Pons (tissue), 1 donor: ENCODE results near the gene TMEM163.
"Not testable (repeated sequence)": the region's sequence is repeated elsewhere in the genome, so short reads cannot be mapped to it uniquely, and the experiment has no call there.

ENCODE experiments used
- DNase-seq: peaks from one replicate; pipeline ENCODE4 v3.0.0-alpha.2; 2016; ENCODE audit warnings: low spot score

The TMEM163 gene

GRCh38 chr2:134718817-134719814 is at the start of gene TMEM163:
Gene TMEM163 (minus strand): TSS chr2:134719000.
- no peak for DNase-seq

GRCh38 chr2:134766583-134766982 is 47.8 kb upstream of the TMEM163 start:
- no peak for DNase-seq

- no peak for DNase-seq
Measured at GRCh38 chr2:134765987-134766386, 47.2 kb upstream of the TMEM163 start.

- DNase-seq: no peak
Measured at GRCh38 chr2:134764164-134764563, 45.4 kb upstream of the TMEM163 start.

DNA sequence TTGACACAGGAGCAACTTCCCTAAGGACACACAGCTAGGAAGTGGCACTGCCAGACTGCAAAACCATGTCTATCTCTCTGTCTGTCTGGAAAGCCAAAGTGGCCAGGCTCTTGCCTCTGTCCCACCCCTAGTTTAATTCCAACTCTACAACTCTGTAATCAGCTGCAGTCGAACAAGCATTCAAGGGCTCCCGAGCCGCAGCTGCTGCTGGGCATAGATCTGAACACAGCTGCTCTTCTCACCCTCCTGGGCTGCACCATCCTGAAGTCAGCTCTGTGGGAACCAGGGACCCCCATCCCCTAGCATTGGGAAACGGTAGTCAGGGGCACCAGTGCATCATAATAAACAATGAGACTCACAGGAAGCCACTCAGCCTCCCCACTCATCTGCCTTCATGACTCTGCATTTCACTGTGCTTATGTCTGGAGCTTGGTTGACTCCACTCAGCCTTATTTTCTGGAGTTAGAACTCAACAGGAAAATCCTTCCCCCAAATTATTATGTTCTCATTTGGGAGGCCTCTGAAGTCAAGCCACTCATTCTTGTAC is 44.4 kb upstream of the TMEM163 start:
- no peak for DNase-seq

GRCh38 chr2:134762508-134762907 is 43.7 kb upstream of the TMEM163 start:
- DNase-seq: no peak

GRCh38 chr2:134760385-134760784 is 41.6 kb upstream of the TMEM163 start:
- no peak for DNase-seq

GRCh38 chr2:134758633-134759032 is 39.8 kb upstream of the TMEM163 start:
- peak; percentile 59 for DNase-seq

DNA sequence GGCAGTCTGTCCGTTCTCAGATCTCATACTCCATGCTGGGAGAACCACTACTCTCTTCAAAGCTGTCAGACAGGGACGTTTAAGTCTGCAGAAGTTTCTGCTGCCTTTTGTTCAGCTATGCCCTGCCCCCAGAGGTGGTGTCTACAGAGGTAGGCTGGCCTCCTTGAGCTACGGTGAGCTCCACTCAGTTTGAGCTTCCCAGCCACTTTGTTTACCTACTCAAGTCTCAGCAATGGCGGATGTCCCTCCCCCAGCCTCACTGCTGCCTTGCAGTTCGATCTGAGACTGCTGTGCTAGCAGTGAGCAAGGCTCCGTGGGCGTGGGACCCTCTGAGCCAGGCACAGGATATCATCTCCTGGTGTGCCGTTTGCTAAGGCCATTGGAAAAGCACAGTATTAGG is 33.2 kb upstream of the TMEM163 start:
- DNase-seq: not testable (repeated sequence)

DNA sequence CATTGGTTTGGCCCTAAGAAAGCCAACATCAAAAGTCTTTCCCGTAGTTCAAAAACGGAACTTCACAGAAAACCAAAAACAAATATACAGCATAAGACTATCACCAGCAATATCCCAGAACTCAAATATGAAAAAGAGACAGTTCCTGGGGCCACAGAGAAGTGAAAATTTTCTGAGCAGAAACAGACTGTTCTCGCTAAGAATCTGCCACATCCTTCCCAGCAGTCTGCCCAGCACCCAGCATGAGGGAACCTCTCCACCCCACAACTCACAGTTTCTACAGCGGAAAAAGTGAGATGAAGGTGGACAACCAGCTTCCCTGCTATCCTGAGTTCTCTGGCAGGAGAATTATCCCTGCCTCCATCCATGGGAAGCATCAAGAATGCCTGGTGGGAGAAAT is 26.7 kb upstream of the TMEM163 start:
- no peak for DNase-seq

DNA sequence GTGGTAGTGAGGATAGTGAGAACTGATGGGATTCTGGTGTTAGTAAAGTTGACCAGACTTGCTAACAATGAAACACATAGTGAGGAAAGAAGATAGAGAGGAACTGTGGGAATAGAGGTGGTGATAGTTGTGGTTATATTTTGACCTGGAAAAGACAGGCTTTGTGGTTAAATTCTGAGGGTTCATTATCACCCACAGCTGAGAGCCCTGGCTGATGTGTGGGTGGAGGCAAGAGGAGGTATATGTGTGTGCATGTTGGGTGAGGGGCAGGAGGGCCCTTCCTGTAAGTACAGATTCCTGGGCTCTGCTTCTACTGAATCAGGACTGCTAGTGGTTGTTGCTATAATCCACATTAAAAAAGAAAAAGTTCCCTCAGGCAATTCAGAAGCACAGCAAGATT is 26.2 kb upstream of the TMEM163 start:
- no peak for DNase-seq

DNA sequence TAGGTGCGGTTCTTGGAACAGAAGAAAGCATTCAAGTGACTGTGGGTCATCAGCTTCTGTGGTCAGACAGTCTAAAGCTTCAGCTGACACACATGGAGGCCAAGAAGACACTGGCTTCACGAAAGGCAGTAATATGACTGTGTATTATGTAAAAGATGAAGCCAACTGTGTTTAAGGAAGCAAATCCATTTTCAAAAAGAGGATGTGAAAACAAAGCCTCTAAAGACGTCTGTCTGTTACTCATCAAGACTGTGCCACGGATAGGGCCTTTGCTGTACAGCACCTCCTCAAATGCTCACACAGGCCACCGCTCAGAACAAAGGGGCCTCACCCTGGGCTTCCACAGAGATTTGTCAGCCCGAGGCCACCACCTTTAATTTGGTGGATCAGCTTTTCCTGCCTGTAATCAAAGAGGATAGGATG is 21.1 kb upstream of the TMEM163 start:
- peak; percentile 75 for DNase-seq

DNA sequence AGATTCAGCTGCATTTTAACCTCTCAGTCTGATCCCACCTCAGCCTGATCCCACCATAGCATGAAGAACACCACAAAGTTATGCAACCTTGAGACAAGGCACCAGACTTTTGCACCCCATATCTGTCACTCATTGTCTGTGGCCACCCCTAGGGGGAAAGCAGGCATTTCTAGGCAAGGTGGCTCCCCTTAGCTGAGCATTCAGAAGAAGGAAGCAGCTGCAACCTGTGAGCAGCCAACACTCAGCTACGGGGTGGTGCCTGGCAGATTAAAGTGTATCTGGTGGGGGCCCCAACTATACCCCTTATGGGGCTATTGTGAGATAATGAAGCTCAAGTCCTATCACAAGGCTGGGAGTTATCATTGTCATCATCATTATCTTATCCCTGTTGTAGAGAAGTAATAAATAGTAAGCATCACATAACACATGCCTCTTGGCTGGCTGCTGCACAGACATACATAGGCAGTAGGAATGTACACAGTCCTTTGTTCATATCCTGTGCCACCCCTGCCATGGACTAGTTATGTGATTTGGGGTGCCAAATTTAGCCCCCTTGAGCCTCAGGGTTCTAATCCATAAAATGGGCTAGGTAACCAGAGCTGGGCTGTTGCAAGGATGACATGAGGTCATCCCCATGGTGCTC is 20.6 kb upstream of the TMEM163 start:
- no peak for DNase-seq

- no peak for DNase-seq
Measured at GRCh38 chr2:134738141-134738870, 19.5 kb upstream of the TMEM163 start.

- DNase-seq: no peak
Measured at GRCh38 chr2:134737671-134738070, 18.9 kb upstream of the TMEM163 start.

- DNase-seq: peak; percentile 65
Measured at GRCh38 chr2:134736167-134736880, 17.5 kb upstream of the TMEM163 start.

DNA sequence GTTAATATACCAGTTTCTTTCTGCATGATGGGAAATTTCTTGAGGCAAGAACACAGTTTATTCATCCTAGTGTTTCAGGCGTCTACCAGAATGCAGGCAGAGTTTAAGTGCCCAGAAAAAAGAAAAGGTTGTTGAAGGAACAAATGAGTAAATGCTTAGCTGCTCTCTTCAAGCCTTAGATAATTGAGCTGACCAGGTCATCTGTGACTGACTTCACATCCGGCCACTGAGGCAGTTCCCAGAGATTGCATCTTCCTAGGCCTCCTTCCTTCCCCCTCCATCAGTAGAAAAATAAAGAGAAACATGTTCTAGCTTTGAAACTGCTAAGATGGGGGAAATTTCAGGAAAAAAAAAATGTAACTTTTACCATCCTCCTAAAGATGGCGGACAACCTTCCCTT is 9.4 kb upstream of the TMEM163 start:
- no peak for DNase-seq

GRCh38 chr2:134727385-134727784 is 8.6 kb upstream of the TMEM163 start:
- DNase-seq: no peak

DNA sequence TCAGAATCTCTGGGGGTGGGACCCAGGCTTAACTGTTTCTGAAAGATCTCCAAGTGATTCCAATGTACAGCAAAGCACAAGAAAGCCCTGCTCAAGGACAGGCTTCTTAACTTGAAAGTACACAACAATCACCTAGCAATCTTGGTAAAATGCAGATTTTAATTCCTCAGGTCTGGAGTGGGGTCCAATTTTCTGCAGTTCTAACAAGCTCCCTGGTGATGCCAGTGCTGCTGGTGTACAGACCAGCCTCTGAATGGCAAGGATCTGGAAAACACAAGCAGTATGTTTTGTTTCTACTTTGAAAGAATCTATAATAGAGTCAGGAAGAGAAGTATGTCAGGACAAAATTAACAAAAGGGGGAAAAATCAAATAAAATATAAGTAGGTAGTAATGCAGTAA is 7.8 kb upstream of the TMEM163 start:
- DNase-seq: no peak

- DNase-seq: no peak
Measured at GRCh38 chr2:134725876-134726275, 7.1 kb upstream of the TMEM163 start.

GRCh38 chr2:134724341-134724740 is 5.5 kb upstream of the TMEM163 start:
- DNase-seq: no peak

DNA sequence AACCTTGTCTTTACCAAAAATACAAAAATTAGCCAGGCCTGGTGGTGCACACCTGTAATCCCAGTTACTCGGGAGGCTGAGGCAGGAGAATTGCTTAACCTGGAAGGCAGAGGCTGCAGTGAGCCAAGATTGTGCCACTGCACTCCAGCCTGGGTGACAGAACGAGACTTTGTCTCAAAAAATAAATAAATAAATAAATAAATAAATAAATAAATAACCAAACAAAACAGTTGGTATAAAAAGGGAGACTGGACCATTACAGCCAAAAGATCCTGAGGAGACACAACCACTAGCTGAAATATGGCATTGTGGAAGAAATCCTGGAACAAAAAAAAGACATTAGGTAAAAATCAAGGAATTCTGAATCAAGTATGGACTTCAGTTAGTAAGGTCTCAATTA is 4.9 kb upstream of the TMEM163 start:
- not testable (repeated sequence) for DNase-seq
